GM19328 (cell line): Measurements from ENCODE around the gene SBK1.
"Not testable (repeated sequence)": the region's sequence is repeated elsewhere in the genome, so short reads cannot be mapped to it uniquely, and the experiment has no call there.

Experiments
- ATAC-seq: cut with Tn5 transposase; IDR thresholded peaks from one replicate; pipeline ENCODE4 v1.9.1; 2021; ENCODE audit warnings: mild to moderate bottlenecking, moderate library complexity; ENCODE audit not compliant: unreplicated experiment

Gene SBK1

DNA sequence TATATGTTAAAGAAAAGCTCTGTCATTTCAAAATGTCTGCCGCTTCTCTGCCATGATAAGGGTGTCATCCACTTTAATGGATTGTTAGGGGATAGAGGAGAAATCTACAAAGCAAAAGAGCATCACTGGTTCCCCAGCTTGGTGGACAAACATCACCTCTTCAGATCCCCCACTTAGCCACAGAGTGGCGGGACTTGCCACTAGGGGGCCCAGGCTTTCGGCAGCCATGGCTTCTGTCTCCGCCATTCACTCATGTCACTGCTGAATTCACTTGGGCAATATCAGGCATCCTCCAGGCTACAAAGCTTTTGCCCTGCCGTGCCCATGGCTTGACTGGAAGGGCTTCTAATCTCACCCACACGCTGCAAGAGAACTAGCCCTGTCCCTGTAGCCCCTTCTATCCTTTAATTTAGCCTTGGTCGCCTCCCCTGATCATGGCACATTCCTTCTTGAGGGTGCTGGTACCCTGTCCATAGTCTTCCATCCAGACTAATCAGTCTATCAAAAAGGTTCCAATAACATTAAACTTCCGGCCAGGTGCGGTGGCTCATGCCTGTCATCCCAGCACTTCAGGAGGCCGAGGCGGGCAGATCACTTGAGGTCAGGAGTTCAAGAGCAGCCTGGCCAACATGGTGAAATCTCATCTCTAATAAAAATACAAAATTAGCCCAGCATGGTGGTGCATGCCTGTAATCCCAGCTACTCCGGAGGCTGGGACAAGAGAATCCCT is 34.7 kb downstream of the SBK1 start:
- ATAC-seq: no peak

GRCh38 chr16:28330232-28330631 is 37.9 kb downstream of the SBK1 start:
- ATAC-seq: not testable (repeated sequence)

- not testable (repeated sequence) for ATAC-seq
Observed at GRCh38 chr16:28330981-28331380, 38.7 kb downstream of the SBK1 start.

DNA sequence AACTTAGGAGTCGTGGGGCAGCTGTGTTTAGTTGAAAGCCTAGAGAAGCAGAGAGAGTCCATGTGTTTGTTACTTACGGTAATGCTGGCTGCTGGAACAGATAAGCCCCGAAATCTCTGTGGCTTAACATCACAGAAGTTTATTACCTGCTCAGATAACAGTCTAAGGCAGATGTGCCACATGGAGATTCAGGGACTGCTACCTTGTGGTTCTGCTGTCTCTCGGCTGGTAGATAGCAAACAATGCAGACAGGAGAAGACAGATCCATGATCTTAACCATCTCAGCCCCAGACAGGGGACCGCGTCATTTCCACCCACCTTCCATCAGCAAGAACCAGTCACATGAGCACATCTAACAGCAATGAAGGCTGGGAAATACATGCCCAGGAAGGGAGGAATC is 40.3 kb downstream of the SBK1 start:
- ATAC-seq: not testable (repeated sequence)

- not testable (repeated sequence) for ATAC-seq
Observed at GRCh38 chr16:28335678-28336077, 43.4 kb downstream of the SBK1 start.

- ATAC-seq: not testable (repeated sequence)
Observed at GRCh38 chr16:28336940-28337710, 44.8 kb downstream of the SBK1 start.

DNA sequence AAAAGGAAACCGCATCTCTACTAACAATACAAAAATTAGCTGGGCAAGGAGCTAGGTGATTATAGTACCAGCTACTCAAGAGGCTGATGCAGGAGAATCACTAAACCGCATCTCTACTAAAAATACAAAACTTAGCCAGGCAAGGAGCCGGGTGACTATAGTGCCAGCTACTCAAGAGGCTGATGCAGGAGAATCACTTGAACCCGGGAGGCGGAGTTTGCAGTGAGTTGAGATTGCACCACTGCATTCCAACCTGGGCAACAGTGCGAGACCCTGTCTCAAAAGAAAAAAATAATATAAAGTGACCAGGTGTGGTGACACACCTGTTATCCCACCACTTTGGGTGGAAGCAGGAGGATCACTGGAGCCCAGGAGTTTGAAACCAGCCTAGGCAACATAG is 45.9 kb downstream of the SBK1 start:
- ATAC-seq: not testable (repeated sequence)

- not testable (repeated sequence) for ATAC-seq
Observed at GRCh38 chr16:28362600-28362999, 70.3 kb downstream of the SBK1 start.

- ATAC-seq: not testable (repeated sequence)
Observed at GRCh38 chr16:28363408-28363807, 71.1 kb downstream of the SBK1 start, which contains the start of gene NPIPB6. Gene NPIPB6, minus strand, starts transcription at chr16:28363508. Its CDS starts 686 bp downstream, at chr16:28362822.

DNA sequence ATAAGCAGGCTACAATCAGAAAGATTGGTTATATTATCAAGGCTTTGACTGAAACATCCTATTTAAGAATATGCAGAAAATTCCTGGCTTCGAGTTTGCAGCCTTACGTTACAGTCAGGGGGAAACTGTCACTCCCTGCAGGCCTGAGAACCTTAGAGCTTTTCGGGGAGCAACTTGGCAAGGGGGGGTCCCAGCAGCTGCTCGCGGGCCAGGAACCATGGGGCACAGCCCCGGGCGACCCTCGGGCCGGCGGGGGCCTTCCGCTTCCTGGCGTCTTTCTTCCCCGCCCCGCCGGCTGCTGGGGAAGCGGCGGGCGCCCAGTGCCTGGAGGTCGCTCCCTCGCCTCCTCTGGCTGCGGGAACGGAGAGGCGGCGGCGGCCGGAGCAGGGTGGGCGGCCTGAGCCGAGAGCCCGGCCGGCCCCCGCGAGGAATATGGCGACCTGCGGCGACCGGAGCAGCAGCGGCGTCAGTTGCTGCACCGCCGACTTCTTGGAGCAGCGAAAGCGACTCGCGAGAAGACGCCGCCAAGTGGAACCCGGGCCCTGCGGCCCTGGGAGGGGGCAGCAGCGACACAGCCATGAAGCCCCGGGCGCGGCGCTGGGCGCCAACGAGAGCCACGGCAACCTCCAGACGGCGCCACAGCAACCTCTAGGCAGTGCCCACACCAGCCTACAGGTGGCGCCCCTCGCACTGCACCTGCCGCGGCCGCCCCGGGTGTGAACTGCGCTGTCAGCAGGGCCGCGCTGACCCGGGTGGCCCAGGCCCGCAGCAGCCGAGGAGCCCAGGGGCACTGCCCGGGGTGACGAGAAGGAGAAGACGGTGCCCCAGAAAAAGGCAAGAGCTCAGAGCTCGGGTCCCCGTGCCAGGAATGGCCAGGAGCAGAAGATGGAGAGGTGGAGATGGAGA is 72.2 kb downstream of the SBK1 start:
- peak; percentile 85 for ATAC-seq

DNA sequence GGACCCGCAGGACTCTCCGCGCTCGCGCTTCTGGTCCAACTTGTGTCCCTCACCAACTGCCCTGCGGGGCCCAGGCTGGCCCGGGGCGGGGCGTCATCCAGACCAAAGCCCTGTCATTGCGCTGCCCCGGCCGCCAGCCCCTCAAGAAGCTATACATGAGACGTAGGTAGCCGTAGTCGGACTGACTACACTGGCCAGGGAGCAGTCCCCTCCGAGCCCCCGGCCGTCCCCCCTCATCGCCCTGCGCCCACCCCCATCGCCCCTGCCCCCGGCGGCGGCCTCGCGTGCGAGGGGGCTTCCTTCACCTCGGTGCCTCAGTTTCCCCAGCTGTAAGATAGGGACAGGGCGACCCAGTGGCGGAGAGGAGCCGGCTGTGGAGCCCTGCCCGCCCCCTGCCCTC is 75.6 kb downstream of the SBK1 start:
- ATAC-seq: not testable (repeated sequence)
